HepG2 (cell line): ENCODE results near the gene SLC39A8. TPM values are rescaled to one million over a fixed set of nuclear protein-coding genes. Genes with fewer than 3 reads are reported as not detected.

Experiments
- ATAC-seq: fragments of 200-7000 bp; cut with Tn5 transposase; 3 replicates; pipeline ENCODE4 v1.9.1; 2020; ENCODE audit warnings: mild to moderate bottlenecking, moderate library complexity
- BruUV-seq: library from RNA; stranded (reverse); fragments of 400-500 nt; replicated peaks from 2 replicates; lab custom pipeline; 2021; lab: Mats Ljungman, UMichigan
- CTCF ChIA-PET: fragments of 300-600 bp; formaldehyde crosslinking; extraction: SDS; loops from one replicate; lab custom pipeline; 2021; ENCODE audit warnings: low total read pairs, inconsistent platforms, low intra/inter-chr PET ratio; lab: Yijun Ruan, JAX
- POLR2A ChIA-PET: fragments of 350-600 bp; sonication (Branson Sonifier 250); formaldehyde crosslinking; loops from one replicate; lab custom pipeline; 2020; ENCODE audit warnings: antibody characterized with exemption, inconsistent platforms; lab: Yijun Ruan, JAX
- DNase-seq: peaks from one replicate; pipeline ENCODE4 v3.0.0-alpha.2; 2015; ENCODE audit warnings: low spot score
- FAIRE-seq: peaks from 3 replicates; lab custom pipeline; 2011; peaks lifted over from hg19 to GRCh38; lab: Jason Lieb, UNC
- H2AFZ ChIP-seq: one replicate; pipeline ENCODE4 v1.6.1; 2011; ENCODE audit warnings: low read length, inconsistent platforms
- H3K27ac ChIP-seq: fragments of 300-600 bp; 3 replicates; pipeline ENCODE4 v1.8.0; 2011; ENCODE audit warnings: mixed run types, mild to moderate bottlenecking, mixed read lengths, low read length, inconsistent platforms; ENCODE audit not compliant: insufficient read depth; ENCODE audit errors: extremely low read length
- H3K27me3 ChIP-seq, 2 experiments: fragments of 200-600 bp in 1 of 2; 2 replicates in 1 of 2; 3 replicates in 1 of 2; pipeline versions ENCODE4 v1.6.0 to v1.8.0; 2011; ENCODE audit warnings: low read length in 2 of 2, mild to moderate bottlenecking in 2 of 2, moderate library complexity in 2 of 2, inconsistent platforms in 1 of 2; ENCODE audit not compliant: insufficient read depth in 2 of 2, control insufficient read depth in 1 of 2
- H3K36me3 ChIP-seq, 2 experiments: fragments of 200-600 bp in 1 of 2; replicated peaks in 1 of 2; 2 replicates in 1 of 2; 3 replicates in 1 of 2; pipeline versions ENCODE4 v1.5.1 to v1.8.0; 2011; ENCODE audit warnings: low read length in 2 of 2, inconsistent platforms in 1 of 2; ENCODE audit not compliant: insufficient read depth in 2 of 2, control insufficient read depth in 1 of 2
- H3K4me1 ChIP-seq: 2 replicates; pipeline ENCODE4 v1.5.1; 2012; ENCODE audit warnings: low read length, inconsistent platforms; ENCODE audit not compliant: insufficient read depth
- H3K4me2 ChIP-seq: 2 replicates; pipeline ENCODE4 v1.6.0; 2011; ENCODE audit warnings: low read depth, low read length, inconsistent platforms
- H3K4me3 ChIP-seq, 3 experiments: fragments of 200-600 bp in 1 of 3; sonication (generic), shearing (Covaris generic) in 1 of 3; replicated peaks in 1 of 3; 2 replicates each; pipeline ENCODE4 v1.5.1; 2011 to 2016; ENCODE audit warnings: low read length in 3 of 3, inconsistent platforms in 2 of 3, low read depth in 2 of 3, mild to moderate bottlenecking in 2 of 3, control low read depth in 1 of 3, mixed read lengths in 1 of 3; ENCODE audit not compliant: insufficient read depth in 1 of 3
- H3K79me2 ChIP-seq: one replicate; pipeline ENCODE4 v1.6.1; 2011; ENCODE audit warnings: low read length, inconsistent platforms; ENCODE audit not compliant: insufficient read depth
- H3K9ac ChIP-seq: 2 replicates; pipeline ENCODE4 v1.6.0; 2011; ENCODE audit warnings: mild to moderate bottlenecking, low read depth, low read length, inconsistent platforms; ENCODE audit not compliant: insufficient read depth
- H3K9me3 ChIP-seq: 2 replicates; pipeline ENCODE4 v1.5.1; 2012; ENCODE audit warnings: mild to moderate bottlenecking, low read length
- H4K20me1 ChIP-seq: 2 replicates; pipeline ENCODE4 v1.6.0; 2011; ENCODE audit warnings: inconsistent platforms, mild to moderate bottlenecking, low read length, moderate library complexity; ENCODE audit not compliant: insufficient read depth
- ATF5 ChIP-seq: sonication (generic); formaldehyde crosslinking; IDR thresholded peaks from 2 replicates; pipeline ENCODE4 v1.4.0; 2020; ENCODE audit warnings: mild to moderate bottlenecking, low read depth, missing genetic modification reagents
- MED13 ChIP-seq: sonication (generic); formaldehyde crosslinking; IDR thresholded peaks from 2 replicates; pipeline ENCODE4 v1.5.0; 2020; ENCODE audit warnings: missing genetic modification reagents
- POLR2AphosphoS5 ChIP-seq: IDR thresholded peaks from 2 replicates; pipeline ENCODE4 v1.6.1; 2012; ENCODE audit warnings: low read depth, low read length
- SALL1 ChIP-seq: sonication (generic); formaldehyde crosslinking; IDR thresholded peaks from 2 replicates; pipeline ENCODE4 v1.8.0; 2022; ENCODE audit warnings: mild to moderate bottlenecking, missing genetic modification reagents
- SYNCRIP ChIP-seq: fragments of 200-400 bp; formaldehyde crosslinking; IDR thresholded peaks from 2 replicates; pipeline ENCODE4 v1.6.1; 2018; ENCODE audit warnings: mild to moderate bottlenecking, low read depth, low read length; ENCODE audit not compliant: insufficient read depth
- ZNF574 ChIP-seq: sonication (generic); formaldehyde crosslinking; IDR thresholded peaks from 2 replicates; pipeline ENCODE4 v1.4.0; 2020; ENCODE audit warnings: missing genetic modification reagents
- WGBS: methylation state at CpG from one replicate; pipeline ENCODE4 v1.1.6; 2017; ENCODE audit warnings: low lambda C conversion rate; 5-methylcytosine and 5-hydroxymethylcytosine counted together
- in situ Hi-C: cut with HindIII; loops from 2 replicates; pipeline ENCODE4 v1.10.0; 2017; ENCODE audit warnings: low pct_unique_long_range_greater_than_20kb; ENCODE audit not compliant: extremely low pct_ligation_motif_present
- intact Hi-C: fragments of 100-400 bp; cut with micrococcal nuclease; formaldehyde crosslinking; loops from one replicate; pipeline ENCODE4 v1.10.0; 2022; ENCODE audit not compliant: unreplicated experiment
- polyA plus RNA-seq, 8 experiments: library from polyadenylated mRNA; depleted of rRNA in 3 of 8; stranded (reverse) in 7 of 8; unstranded in 1 of 8; fragments of >200 nt; fragmentation: Illumina TruSeq in 4 of 8; extraction: Trizol in 4 of 8; gene quantifications; 2 replicates each; pipeline versions ENCODE4 v1.2.1 to v1.2.3, GENCODE V29; 2011 to 2016; ENCODE audit warnings: low read depth in 4 of 8, missing spikeins in 1 of 8, mixed read lengths in 1 of 8; ENCODE audit not compliant: insufficient read depth in 1 of 8
- total RNA-seq, 5 experiments: library from RNA; depleted of rRNA; stranded (reverse); fragments of >200 nt; fragmentation: Illumina TruSeq; extraction: Trizol; gene quantifications; 2 replicates each; pipeline ENCODE4 v1.2.3, GENCODE V29; 2016; ENCODE audit warnings: low read depth in 1 of 5
- TF ChIP-seq, protein P1 (sequence below): IDR thresholded peaks from 2 replicates; pipeline ENCODE4 v1.6.1; 2012; ENCODE audit warnings: low read length, improper control_type of control experiment
- TF ChIP-seq, protein P2 (sequence below): IDR thresholded peaks from 2 replicates; pipeline ENCODE4 v1.6.1; 2016; ENCODE audit warnings: missing genetic modification reagents, missing compliant biosample characterization

The SLC39A8 gene
- total and polyA plus RNA-seq, 2 of the 13 experiments (the other 11 are each of a cell fraction or from before 2014, with no cell fraction given) = 0.22 to 0.38 TPM

- ATAC-seq (no peak), DNase-seq (no peak), FAIRE-seq (no peak)
- WGBS = 59% methylated on average over 8 of the region's 8 CpGs
- POLR2A ChIA-PET = no interaction called here
- in situ Hi-C loops = no loop called here
- Histone ChIP-seq H3K4me1 (no peaks in the 10 kb centered on the region), H2AFZ (no peak overlapping the region), H3K36me3 (no peaks in the 10 kb centered on the region), H3K9me3 (no peaks in the 10 kb centered on the region), H3K27ac (no peak overlapping the region), H3K9ac (no peak overlapping the region), H4K20me1 (no peaks in the 10 kb centered on the region), H3K79me2 (no peaks in the 10 kb centered on the region), H3K4me3 (no peak overlapping the region), H3K4me2 (no peak overlapping the region), H3K27me3 (no peaks in the 10 kb centered on the region; a peak in 1 of 5 replicates)
- CTCF ChIA-PET = no interaction called here
- intact Hi-C loops = no loop called here
- no peak for TF ChIP-seq SYNCRIP
- no peak for TF ChIP-seq ATF5
- BruUV-seq = no TSS peak
Observed at GRCh38 chr4:102272318-102272717, 73.0 kb downstream of the SLC39A8 start.

GRCh38 chr4:102268355-102268754 is 76.9 kb downstream of the SLC39A8 start:
- POLR2A ChIA-PET = no interaction called here
- CTCF ChIA-PET = no interaction called here
- H4K20me1 ChIP-seq = no peaks in the 10 kb centered on the region
- no peaks in the 10 kb centered on the region for H3K9me3 ChIP-seq
- H3K4me1 ChIP-seq = no peaks in the 10 kb centered on the region
- H3K4me3 ChIP-seq = no peak overlapping the region
- no peak overlapping the region for H2AFZ ChIP-seq
- DNase-seq (no peak), FAIRE-seq (no peak), ATAC-seq (no peak)
- H3K9ac ChIP-seq = no peak overlapping the region
- H3K4me2 ChIP-seq = no peak overlapping the region
- no peak for TF ChIP-seq MED13 (CRISPR knock-in tag)
- TF ChIP-seq, protein P1, sequence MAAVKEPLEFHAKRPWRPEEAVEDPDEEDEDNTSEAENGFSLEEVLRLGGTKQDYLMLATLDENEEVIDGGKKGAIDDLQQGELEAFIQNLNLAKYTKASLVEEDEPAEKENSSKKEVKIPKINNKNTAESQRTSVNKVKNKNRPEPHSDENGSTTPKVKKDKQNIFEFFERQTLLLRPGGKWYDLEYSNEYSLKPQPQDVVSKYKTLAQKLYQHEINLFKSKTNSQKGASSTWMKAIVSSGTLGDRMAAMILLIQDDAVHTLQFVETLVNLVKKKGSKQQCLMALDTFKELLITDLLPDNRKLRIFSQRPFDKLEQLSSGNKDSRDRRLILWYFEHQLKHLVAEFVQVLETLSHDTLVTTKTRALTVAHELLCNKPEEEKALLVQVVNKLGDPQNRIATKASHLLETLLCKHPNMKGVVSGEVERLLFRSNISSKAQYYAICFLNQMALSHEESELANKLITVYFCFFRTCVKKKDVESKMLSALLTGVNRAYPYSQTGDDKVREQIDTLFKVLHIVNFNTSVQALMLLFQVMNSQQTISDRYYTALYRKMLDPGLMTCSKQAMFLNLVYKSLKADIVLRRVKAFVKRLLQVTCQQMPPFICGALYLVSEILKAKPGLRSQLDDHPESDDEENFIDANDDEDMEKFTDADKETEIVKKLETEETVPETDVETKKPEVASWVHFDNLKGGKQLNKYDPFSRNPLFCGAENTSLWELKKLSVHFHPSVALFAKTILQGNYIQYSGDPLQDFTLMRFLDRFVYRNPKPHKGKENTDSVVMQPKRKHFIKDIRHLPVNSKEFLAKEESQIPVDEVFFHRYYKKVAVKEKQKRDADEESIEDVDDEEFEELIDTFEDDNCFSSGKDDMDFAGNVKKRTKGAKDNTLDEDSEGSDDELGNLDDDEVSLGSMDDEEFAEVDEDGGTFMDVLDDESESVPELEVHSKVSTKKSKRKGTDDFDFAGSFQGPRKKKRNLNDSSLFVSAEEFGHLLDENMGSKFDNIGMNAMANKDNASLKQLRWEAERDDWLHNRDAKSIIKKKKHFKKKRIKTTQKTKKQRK = no peak
- TF ChIP-seq, protein P2, sequence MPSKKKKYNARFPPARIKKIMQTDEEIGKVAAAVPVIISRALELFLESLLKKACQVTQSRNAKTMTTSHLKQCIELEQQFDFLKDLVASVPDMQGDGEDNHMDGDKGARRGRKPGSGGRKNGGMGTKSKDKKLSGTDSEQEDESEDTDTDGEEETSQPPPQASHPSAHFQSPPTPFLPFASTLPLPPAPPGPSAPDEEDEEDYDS (CRISPR knock-in tag) = no peak
- TF ChIP-seq ZNF574 = no peak
- TF ChIP-seq SALL1 (CRISPR knock-in tag) = no peak
- no peak for TF ChIP-seq POLR2AphosphoS5
- no peak overlapping the region for H3K27ac ChIP-seq
- H3K79me2 ChIP-seq = no peaks in the 10 kb centered on the region
- H3K36me3 ChIP-seq = no peaks in the 10 kb centered on the region
- intact Hi-C loops = no loop called here
- in situ Hi-C loops = no loop called here
- BruUV-seq = no TSS peak
- H3K27me3 ChIP-seq = no peaks in the 10 kb centered on the region; a peak in 1 of 5 replicates
